Thymus (tissue), 11 donors: ENCODE results near the gene AVP. TPM values are rescaled to one million over a fixed set of nuclear protein-coding genes. Genes with fewer than 3 reads are reported as not detected.

Source experiments
- DNase-seq, 9 donors: peaks; one replicate each; pipeline ENCODE4 v3.0.0-alpha.2; 2013; ENCODE audit warnings: low spot score in 9 of 9, low read depth in 6 of 9, missing footprints in 1 of 9
- H3K27ac ChIP-seq, 2 donors: one replicate each; pipeline ENCODE4 v1.5.1; 2013; ENCODE audit warnings: control low read depth in 1 of 2, low read depth in 1 of 2, low read length in 1 of 2, mild to moderate bottlenecking in 1 of 2, moderate library complexity in 1 of 2
- H3K27me3 ChIP-seq, 2 donors: one replicate each; pipeline ENCODE4 v1.5.1; 2013; ENCODE audit warnings: low read length in 1 of 2; ENCODE audit not compliant: control insufficient read depth in 2 of 2, insufficient read depth in 1 of 2
- H3K36me3 ChIP-seq, 2 donors: one replicate each; pipeline ENCODE4 v1.5.1; 2013; ENCODE audit warnings: low read length in 1 of 2, mild to moderate bottlenecking in 1 of 2, moderate library complexity in 1 of 2; ENCODE audit not compliant: control insufficient read depth in 2 of 2, insufficient read depth in 2 of 2
- H3K4me1 ChIP-seq, 2 donors: one replicate each; pipeline ENCODE4 v1.5.1; 2013; ENCODE audit warnings: low read length in 2 of 2; ENCODE audit not compliant: control insufficient read depth in 2 of 2, insufficient read depth in 2 of 2
- H3K4me3 ChIP-seq, 2 donors: one replicate each; pipeline ENCODE4 v1.5.1; 2013; ENCODE audit warnings: low read length in 2 of 2, control low read depth in 1 of 2, mild to moderate bottlenecking in 1 of 2
- H3K9me3 ChIP-seq, 2 donors: one replicate each; pipeline ENCODE4 v1.5.1; 2013; ENCODE audit warnings: low read length in 1 of 2, mild to moderate bottlenecking in 1 of 2; ENCODE audit not compliant: control insufficient read depth in 2 of 2, insufficient read depth in 1 of 2
- WGBS: extraction: QIAGEN DNeasy Blood & Tissue Kit; methylation state at CpG from one replicate; pipeline ENCODE4 v1.1.7; 2013; 5-methylcytosine and 5-hydroxymethylcytosine counted together
- polyA plus RNA-seq: library from polyadenylated mRNA; stranded (reverse); fragments of 200-250 nt; gene quantifications from one replicate; pipeline ENCODE4 v1.2.3, GENCODE V29; 2013
- total RNA-seq: library from RNA; stranded (reverse); fragments of 120-200 nt; gene quantifications from one replicate; pipeline ENCODE4 v1.2.4, GENCODE V29; 2013
- donor health status: healthy.

Gene AVP
- total and polyA plus RNA-seq, 2 donors: 0.33 to 5.2 TPM

DNA sequence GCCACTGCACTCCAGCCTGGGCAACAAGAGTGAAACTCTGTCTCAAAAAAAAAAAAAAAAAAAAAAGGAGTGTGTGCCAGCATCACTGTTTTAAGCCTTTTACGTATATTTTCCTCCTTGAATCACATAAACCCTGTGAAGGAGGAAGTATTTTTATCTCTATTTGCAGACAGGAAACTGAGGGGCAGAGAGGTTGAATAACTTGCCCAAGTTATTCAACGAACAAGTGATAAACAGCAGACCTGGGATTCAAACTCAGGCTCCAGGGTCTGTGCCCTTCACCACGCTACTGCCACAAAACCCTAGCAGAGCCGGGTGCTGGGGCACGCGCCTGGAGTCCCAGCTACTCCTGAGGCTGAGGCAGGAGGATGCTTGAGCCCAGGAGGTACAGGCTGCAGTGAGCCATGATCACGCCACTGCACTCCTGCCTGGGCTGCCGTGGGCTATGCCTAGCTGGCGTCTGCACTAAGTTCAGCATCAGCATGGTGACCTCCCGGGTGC is 9.4 kb upstream of the AVP start:
- Histone ChIP-seq H3K27me3 (peaks cover 21 to 38% of the 10 kb centered on the region in 2 donors), H3K4me1 (peaks cover 10 to 13% of the 10 kb centered on the region in 2 donors), H3K36me3 (no peaks in the 10 kb centered on the region), H3K27ac (peak overlapping the region in 1 of 2 donors; percentile 40), H3K9me3 (no peaks in the 10 kb centered on the region), H3K4me3 (no peak overlapping the region)
- peak in 1 of 9 donors; percentile 42 for DNase-seq
- WGBS: 14% methylated on average over 10 of the region's 10 CpGs

DNA sequence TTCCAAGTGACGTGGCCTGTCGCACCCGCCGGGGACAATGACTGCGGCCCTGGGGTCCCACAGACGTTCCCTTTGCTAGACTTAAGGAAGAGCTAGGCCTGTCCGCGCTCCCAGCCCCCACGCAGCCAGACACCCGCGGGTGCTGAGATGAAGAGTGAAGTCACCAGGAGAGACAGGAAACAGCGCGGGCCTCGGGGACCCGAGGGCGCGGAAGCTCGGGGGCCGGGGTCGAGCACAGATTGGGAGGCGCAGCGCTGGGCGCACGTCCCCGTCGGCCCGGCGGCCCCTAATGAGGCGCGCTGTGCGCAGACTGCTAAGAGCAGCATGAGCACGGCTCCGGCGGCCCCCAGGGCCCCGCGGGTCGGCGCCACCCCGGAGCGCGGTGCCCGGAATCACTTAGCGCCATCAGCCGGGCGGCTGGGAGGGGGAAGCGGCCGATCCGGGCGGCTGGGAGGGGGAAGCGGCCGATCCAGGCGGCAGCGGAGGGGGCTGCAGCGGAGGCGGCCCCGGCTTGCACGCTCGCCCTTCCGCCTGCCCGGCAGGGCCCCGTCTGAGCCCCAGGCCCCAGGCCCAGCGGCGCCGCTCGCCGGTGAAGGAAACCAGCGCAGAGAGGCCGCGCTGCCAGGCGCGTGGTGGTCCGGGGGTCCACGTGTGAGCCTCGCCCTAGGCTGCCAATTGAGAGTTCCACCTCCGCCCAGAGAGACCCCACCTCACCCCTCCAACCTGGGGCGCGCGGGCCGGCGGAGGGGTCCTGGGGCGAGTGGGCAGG is 8.3 kb upstream of the AVP start:
- Histone ChIP-seq H3K4me3 (peak overlapping the region in 1 of 2 donors; percentile 52), H3K36me3 (no peaks in the 10 kb centered on the region), H3K4me1 (peaks cover 10 to 13% of the 10 kb centered on the region in 2 donors), H3K9me3 (no peaks in the 10 kb centered on the region), H3K27me3 (peaks cover 21 to 38% of the 10 kb centered on the region in 2 donors), H3K27ac (peak overlapping the region in 1 of 2 donors; percentile 65)
- WGBS: 6% methylated on average over 81 of the region's 81 CpGs
- DNase-seq: peak in 2 of 9 donors; percentile 48 to 59

DNA sequence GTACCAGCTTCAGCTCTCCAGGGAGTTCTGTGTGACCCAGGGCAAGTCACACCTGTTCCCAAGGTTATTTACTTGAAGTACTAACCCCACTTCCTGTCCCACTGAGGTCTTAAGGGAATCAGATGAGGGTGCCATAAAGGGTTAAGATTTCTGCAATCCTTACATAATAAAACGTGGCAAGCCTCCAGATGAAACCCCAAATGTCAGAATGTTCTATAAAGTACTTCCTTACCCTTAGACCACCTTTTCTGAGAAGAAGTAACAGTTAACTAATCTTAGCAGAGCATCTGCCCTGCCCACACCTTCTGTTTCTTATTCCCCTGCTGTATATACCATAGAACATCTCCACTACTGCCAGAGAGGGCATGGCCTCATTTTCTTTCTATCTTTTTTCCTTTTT is 6.0 kb upstream of the AVP start:
- DNase-seq: peak in 1 of 9 donors; percentile 28
- H3K4me1 ChIP-seq: peaks cover 10 to 13% of the 10 kb centered on the region in 2 donors
- no peak overlapping the region for H3K27ac ChIP-seq
- 0% methylated on average over 1 of the region's 1 CpG for WGBS
- H3K27me3 ChIP-seq: peaks cover 19 to 42% of the 10 kb centered on the region in 2 donors
- no peak overlapping the region for H3K4me3 ChIP-seq
- H3K36me3 ChIP-seq: no peaks in the 10 kb centered on the region
- no peaks in the 10 kb centered on the region for H3K9me3 ChIP-seq

DNA sequence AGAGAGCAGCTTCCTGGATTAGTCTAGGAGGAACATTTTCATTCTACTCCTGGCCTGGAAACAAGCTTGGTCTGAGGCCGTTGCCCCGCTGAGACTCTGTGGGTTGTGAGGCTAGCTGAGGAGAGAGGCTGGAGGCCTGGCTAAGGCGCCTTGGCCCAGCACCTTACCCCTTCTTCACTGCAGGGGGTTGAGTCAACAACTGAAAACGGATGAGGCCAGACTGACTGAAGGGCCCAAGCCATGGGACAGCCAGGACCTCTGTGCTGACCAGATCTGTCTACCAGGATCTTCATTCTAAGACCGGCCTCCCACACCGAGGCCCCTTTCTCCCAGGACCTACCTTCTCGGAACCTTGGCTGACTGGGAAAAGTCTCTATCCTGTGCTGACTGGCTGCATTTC is 3.5 kb upstream of the AVP start:
- H3K27me3 ChIP-seq: peaks cover 27 to 45% of the 10 kb centered on the region in 2 donors

DNA sequence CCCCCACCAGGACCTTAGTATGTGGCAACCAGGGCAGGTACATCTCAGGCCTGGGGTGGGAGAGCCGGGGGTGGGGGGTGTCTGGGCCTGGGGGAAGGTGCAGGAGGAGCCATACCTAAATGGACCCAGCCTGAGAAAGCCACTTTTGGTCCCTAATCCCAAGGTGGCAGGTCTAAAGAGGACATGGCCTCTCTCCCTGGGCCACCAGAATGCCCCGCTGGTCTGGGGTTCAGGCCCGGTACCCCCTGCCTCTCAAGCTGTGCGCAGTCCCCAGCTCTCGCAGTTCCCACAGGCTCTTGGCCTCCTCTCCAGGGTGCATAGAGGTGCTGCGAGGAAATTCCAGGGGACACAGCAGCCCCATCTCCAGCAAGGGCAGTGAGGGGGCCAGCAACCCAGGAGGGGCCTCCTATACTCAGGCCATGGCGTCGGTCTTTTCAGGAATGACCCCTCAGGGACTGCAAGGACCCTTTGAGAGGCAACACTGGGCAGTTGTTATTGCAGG is 1.1 kb upstream of the AVP start:
- Histone ChIP-seq H3K36me3 (no peaks in the 10 kb centered on the region), H3K27ac (no peak overlapping the region), H3K9me3 (no peaks in the 10 kb centered on the region), H3K4me3 (no peak overlapping the region), H3K27me3 (peaks cover 43 to 51% of the 10 kb centered on the region in 2 donors), H3K4me1 (no peaks in the 10 kb centered on the region)
- 97% methylated on average over 8 of the region's 8 CpGs for WGBS
- DNase-seq: no peak

More for the DNA sequence above, 3.5 kb upstream of the AVP start:
- Histone ChIP-seq H3K27ac (no peak overlapping the region), H3K36me3 (no peaks in the 10 kb centered on the region), H3K4me1 (peaks cover 3 to 6% of the 10 kb centered on the region in 2 donors), H3K9me3 (no peaks in the 10 kb centered on the region), H3K4me3 (no peak overlapping the region)
- DNase-seq: no peak
- 97% methylated on average over 7 of the region's 7 CpGs for WGBS

DNA sequence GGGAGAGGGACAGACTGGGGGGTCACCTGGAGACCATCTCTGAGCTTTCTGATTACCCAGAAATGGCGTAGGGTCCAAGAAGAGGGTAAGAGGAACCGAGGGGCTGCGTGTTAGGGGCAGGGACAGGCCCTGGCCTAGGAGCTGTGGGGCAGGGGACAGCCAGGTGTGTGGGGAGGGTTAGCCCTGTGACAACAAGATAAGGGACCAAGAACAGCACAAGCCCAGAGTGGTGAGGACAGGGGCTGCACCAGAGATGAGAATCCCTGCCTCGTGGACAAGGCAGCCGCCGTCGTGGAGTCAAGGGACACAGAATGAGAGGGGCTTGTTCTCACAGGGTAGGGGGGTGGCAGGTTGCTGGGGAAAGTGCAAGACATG is 449 bp upstream of the AVP start:
- Histone ChIP-seq H3K27me3 (peaks cover 47 to 57% of the 10 kb centered on the region in 2 donors), H3K27ac (no peak overlapping the region), H3K36me3 (no peaks in the 10 kb centered on the region), H3K4me1 (no peaks in the 10 kb centered on the region), H3K9me3 (no peaks in the 10 kb centered on the region), H3K4me3 (no peak overlapping the region)
- no peak for DNase-seq
- 78% methylated on average over 7 of the region's 7 CpGs for WGBS

DNA sequence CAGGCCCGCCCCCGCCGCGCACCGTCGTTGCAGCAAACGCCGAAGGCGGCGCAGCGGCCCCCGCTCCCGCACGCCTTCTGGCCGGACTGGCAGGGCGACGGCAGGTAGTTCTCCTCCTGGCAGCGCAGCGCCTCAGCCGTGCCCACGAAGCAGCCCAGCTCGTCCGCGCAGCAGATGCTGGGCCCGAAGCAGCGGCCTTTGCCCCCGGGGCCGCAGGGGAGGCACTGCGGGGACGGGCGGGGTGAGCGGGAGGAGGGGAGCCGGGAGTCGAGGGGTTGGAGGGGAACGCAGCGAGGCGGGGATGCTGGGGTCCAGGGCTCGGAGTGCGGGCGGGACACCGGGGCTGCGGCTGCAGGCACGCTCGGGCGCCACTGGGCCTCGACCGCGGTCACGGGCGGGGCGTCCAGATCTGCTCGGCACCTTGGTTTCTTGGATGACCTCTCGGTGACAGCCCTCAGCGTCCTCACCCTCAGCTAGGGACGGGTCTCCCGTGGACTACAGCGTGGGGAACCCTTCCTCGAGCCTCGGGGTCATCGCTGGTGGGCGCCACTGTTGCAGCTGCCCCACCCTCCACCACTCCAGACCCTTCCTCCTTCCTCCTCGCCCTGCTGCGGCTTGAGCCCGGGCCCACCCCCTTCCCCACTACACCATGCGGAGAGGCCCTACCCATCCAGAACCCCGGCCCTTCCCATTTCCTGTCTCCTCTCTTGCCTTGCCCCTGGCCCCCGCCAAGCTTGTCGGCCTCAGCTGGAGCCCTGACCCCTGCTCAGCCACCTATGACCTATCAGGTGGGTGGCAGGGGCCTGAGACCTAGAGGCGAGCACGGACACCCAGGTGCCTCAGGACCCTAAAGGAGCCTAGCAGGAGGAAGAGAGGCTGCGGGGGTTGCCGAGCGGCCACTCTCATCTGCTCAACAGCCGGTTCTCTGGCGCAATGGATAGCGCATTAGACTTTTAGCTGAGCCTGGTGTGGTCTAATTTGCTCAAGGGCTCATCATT is 1.3 kb downstream of the AVP start:
- Histone ChIP-seq H3K4me1 (no peaks in the 10 kb centered on the region), H3K9me3 (no peaks in the 10 kb centered on the region), H3K27ac (no peak overlapping the region), H3K27me3 (peaks cover 45 to 63% of the 10 kb centered on the region in 2 donors), H3K36me3 (no peaks in the 10 kb centered on the region), H3K4me3 (peak overlapping the region in 1 of 2 donors; percentile 23)
- 6% methylated on average over 76 of the region's 76 CpGs for WGBS
- no peak for DNase-seq

DNA sequence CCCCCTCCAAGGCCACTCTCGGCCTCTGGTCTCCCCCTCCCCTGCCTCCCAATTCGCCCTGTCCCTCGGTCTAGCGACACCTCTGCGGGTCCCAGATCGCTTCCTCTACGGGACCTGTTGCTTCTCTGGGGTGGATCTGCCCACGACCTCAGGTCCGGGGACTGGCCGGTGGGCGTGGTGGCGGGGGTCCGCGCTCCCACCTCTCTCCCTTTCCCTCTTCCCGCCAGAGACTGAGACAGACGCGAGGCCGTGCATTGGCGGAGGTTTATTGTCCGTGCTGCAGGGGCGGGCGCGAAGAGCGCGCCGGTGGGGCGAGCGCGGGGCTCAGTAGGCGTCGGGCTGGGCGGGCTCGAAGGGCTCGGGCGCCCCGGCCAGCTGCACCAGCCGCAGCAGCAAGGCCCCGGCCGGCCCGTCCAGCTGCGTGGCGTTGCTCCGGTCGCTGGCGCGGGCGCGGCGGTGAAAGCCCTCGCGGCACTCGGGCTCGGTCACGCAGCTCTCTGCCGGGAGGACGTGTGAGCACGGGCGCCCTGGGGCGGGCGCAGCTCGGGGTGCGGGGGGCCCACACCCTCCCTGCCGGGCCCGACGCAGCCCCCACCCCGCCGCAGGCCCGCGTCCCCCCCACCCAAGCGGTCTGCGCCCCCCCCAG is 2.1 kb downstream of the AVP start:
- Histone ChIP-seq H3K27me3 (peaks cover 45 to 63% of the 10 kb centered on the region in 2 donors), H3K4me1 (no peaks in the 10 kb centered on the region), H3K36me3 (no peaks in the 10 kb centered on the region), H3K9me3 (no peaks in the 10 kb centered on the region), H3K4me3 (peak overlapping the region in 1 of 2 donors; percentile 23), H3K27ac (no peak overlapping the region)
- WGBS: 3% methylated on average over 70 of the region's 71 CpGs
- no peak for DNase-seq
